Fibroblast of the conjunctiva (primary cell): ENCODE measurements around the gene GEN1.

Experiments used
- DNase-seq: peaks from one replicate; pipeline ENCODE4 v3.0.0-alpha.2; 2010; ENCODE audit warnings: low read depth

Gene GEN1

GRCh38 chr2:17753803-17754663, at the start of gene GEN1, which contains the start of gene SMC6:
Gene GEN1, plus strand, starts transcription at chr2:17754138. Its CDS starts 5,806 bp downstream, at chr2:17759944.
Gene SMC6, minus strand, starts transcription at chr2:17753810. Its CDS starts 7,864 bp downstream, at chr2:17745946.
- DNase-seq = peak; percentile 88

- DNase-seq = no peak
Observed at GRCh38 chr2:17706845-17707244, 47.1 kb upstream of the GEN1 start.

- no peak for DNase-seq
Observed at GRCh38 chr2:17708501-17708900, 45.4 kb upstream of the GEN1 start.

GRCh38 chr2:17709897-17710296, 44.0 kb upstream of the GEN1 start:
- no peak for DNase-seq

- no peak for DNase-seq
Observed at GRCh38 chr2:17710547-17711248, 43.2 kb upstream of the GEN1 start.

- no peak for DNase-seq
Observed at GRCh38 chr2:17713291-17713690, 40.6 kb upstream of the GEN1 start.

- no peak for DNase-seq
Observed at GRCh38 chr2:17717666-17718065, 36.3 kb upstream of the GEN1 start.

GRCh38 chr2:17718689-17719088, 35.2 kb upstream of the GEN1 start:
- DNase-seq = no peak

- peak; percentile 4 for DNase-seq
Observed at GRCh38 chr2:17719562-17720371, 34.2 kb upstream of the GEN1 start.

- no peak for DNase-seq
Observed at GRCh38 chr2:17728210-17728609, 25.7 kb upstream of the GEN1 start.

- no peak for DNase-seq
Observed at GRCh38 chr2:17729880-17730279, 24.1 kb upstream of the GEN1 start.

- DNase-seq = no peak
Observed at GRCh38 chr2:17733599-17733998, 20.3 kb upstream of the GEN1 start.

GRCh38 chr2:17735864-17736263, 18.1 kb upstream of the GEN1 start:
- no peak for DNase-seq

GRCh38 chr2:17736989-17737388, 16.9 kb upstream of the GEN1 start:
- DNase-seq = no peak

GRCh38 chr2:17740203-17740602, 13.7 kb upstream of the GEN1 start:
- DNase-seq = no peak

- no peak for DNase-seq
Observed at GRCh38 chr2:17747684-17748452, 6.1 kb upstream of the GEN1 start.

- no peak for DNase-seq
Observed at GRCh38 chr2:17748745-17749144, 5.2 kb upstream of the GEN1 start.

GRCh38 chr2:17749753-17750438, 4.0 kb upstream of the GEN1 start:
- DNase-seq = no peak

GRCh38 chr2:17752246-17752645, 1.7 kb upstream of the GEN1 start:
- DNase-seq = no peak

GRCh38 chr2:17752892-17753802, 791 bp upstream of the GEN1 start:
- no peak for DNase-seq
